HG02970 (cell line): ENCODE results near the gene FEM1C.

ENCODE experiments used
- ATAC-seq: cut with Tn5 transposase; IDR thresholded peaks from one replicate; pipeline ENCODE4 v1.9.1; 2021; ENCODE audit warnings: mild to moderate bottlenecking, moderate library complexity, moderate number of reproducible peaks; ENCODE audit not compliant: unreplicated experiment, low FRiP score

Gene FEM1C

GRCh38 chr5:115544436-115545350, at the start of gene FEM1C:
Gene FEM1C (minus strand): TSS chr5:115544775. CDS start chr5:115543493, 1,282 bp downstream.
- peak; percentile 97 for ATAC-seq

GRCh38 chr5:115589043-115589442, 44.5 kb upstream of the FEM1C start:
- no peak for ATAC-seq

GRCh38 chr5:115588640-115589039, 44.1 kb upstream of the FEM1C start:
- ATAC-seq: no peak

- ATAC-seq: no peak
Measured at GRCh38 chr5:115586525-115587146, 42.1 kb upstream of the FEM1C start.

GRCh38 chr5:115585265-115585664, 40.7 kb upstream of the FEM1C start:
- no peak for ATAC-seq

GRCh38 chr5:115584501-115584900, 39.9 kb upstream of the FEM1C start:
- ATAC-seq: no peak

DNA sequence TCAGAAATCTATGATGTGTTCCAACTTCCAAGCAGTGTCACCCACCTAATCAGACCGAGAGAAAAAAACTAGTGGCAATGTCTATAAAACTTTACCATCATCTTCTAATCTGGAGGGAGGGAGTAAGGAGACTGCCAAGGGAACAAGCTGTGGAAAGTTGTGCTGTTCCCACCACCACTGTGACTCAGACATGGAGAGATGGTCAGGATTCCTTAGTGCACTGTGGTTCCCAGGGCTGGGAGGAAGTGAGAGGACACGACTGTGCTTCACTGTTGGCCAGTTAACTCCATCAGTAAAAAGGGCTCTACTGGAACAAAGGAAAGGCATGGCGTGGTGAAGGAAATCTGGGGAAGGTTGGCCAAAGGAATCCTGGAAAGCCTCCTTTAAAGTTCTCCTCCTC, 38.9 kb upstream of the FEM1C start:
- no peak for ATAC-seq

DNA sequence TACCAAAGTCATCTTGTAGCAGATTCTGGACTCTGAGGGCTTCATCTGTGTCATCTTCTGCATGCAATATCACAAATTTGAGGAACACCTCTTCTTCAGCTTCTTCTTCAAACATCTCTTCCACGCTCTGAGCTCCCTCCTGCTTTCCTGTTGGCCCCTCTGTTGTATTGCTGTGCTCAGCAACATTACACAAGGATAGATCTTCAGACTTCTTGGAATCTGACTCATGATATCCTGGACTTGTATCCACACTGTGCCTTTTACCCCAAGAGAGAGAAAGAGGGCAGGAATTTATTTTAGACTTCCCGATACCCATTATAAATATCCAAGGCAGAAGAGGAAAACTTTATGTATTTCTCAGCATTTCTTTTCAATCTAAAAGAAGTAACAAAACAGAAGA, 36.4 kb upstream of the FEM1C start:
- ATAC-seq: no peak

GRCh38 chr5:115579747-115580173, 35.2 kb upstream of the FEM1C start:
- ATAC-seq: peak; percentile 46

DNA sequence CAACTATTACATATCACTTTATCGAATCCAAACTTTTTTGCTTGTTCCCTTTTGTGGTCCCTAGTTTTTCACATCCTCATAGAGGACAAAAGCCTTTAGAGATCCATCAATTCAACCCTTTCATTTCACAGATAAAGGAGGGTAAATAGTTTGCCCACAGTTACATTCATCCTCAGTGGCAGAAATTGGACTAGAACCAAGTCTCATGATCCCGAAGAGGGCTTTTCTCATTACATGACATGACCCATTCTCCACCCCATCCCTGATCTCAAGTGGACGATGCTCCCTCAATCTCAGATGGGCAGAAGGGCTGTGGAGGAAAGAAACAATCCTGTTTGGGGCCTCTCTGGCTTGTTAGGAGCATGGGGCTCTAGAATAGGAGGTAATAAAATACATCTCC, 34.6 kb upstream of the FEM1C start:
- no peak for ATAC-seq

DNA sequence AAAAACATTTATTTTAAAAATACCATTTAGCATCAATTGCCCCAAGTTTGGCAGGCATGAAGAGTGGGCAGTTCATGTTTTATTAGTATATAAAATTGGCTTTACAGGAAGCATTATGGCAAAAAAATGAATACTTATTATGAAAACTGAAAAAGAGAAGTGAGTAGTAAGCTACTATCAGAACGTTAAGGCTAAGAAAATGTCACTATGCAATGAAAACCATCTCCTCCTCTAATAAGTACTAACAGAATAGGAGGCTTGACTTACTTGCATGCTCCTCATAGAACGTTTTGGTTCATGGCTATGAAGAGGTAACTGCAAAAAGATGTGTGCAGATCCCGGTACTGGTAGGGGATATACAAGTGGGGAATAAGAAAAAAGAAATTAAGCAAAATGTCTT, 34.1 kb upstream of the FEM1C start:
- ATAC-seq: peak; percentile 39

GRCh38 chr5:115577741-115578140, 33.2 kb upstream of the FEM1C start:
- no peak for ATAC-seq

- ATAC-seq: no peak
Measured at GRCh38 chr5:115577329-115577728, 32.8 kb upstream of the FEM1C start.

GRCh38 chr5:115575167-115576070, 30.8 kb upstream of the FEM1C start:
- ATAC-seq: no peak

DNA sequence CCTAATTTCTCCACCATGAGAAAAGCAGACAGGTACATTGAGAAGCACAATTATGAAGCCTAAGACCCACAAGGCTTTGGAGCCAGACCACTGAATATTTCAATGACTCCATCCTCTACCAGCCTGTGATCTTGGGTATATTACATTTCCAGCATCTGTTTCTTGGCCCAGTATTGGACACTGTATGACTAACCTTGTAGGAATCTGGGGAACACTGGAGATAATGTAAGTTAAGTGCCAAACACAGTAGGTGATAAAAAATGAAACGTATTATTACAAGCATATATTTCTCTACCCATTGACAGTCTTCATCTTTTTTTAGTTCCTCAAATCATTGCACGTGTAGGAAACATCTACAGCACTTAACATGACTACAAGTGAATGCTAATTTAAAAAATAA, 28.6 kb upstream of the FEM1C start:
- no peak for ATAC-seq

- no peak for ATAC-seq
Measured at GRCh38 chr5:115571441-115571878, 26.9 kb upstream of the FEM1C start.

DNA sequence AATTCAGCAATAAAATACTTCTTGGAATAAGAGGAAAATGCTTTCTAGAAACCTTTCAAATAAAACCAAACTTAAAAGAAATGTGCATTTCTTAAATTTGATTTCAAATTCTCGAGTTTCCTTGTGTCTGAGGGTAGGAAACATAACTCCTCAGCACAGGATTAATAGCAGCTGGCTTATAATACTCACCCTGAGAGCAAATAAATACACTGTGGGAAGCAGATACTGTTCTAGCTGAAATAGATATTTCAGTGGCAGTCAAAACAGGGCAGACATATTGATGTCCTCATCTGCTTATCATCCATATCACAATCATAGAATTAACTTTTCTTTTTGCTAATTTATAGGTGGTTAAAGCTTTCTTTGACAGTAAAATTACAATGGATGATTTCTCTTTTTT, 24.1 kb upstream of the FEM1C start:
- no peak for ATAC-seq

GRCh38 chr5:115565233-115565632, 20.7 kb upstream of the FEM1C start:
- ATAC-seq: no peak

- ATAC-seq: no peak
Measured at GRCh38 chr5:115561176-115561575, 16.6 kb upstream of the FEM1C start.

- no peak for ATAC-seq
Measured at GRCh38 chr5:115559524-115559923, 14.9 kb upstream of the FEM1C start.
